ENCODE measurements around the gene BSN.

DNA sequence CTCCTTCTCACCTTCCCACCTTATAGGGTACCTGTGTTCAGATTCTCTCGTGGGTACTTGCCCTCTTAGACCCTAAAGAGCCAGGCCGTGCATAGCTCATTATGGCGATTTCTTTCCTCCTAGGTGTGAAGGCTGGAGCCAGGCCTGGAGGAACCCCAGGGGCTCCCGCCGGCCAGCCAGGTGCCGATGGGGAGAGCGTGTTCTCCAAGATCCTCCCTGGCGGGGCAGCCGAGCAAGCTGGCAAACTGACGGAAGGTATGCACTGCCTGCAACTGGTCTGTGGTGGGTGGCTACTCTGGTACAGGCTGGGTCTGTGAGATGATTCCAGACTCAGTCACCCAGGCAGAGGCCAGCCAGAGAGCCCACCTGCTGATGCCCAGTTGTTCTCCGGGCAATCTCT lies 110.0 kb downstream of the BSN start:
- TF ChIP-seq, protein P1, sequence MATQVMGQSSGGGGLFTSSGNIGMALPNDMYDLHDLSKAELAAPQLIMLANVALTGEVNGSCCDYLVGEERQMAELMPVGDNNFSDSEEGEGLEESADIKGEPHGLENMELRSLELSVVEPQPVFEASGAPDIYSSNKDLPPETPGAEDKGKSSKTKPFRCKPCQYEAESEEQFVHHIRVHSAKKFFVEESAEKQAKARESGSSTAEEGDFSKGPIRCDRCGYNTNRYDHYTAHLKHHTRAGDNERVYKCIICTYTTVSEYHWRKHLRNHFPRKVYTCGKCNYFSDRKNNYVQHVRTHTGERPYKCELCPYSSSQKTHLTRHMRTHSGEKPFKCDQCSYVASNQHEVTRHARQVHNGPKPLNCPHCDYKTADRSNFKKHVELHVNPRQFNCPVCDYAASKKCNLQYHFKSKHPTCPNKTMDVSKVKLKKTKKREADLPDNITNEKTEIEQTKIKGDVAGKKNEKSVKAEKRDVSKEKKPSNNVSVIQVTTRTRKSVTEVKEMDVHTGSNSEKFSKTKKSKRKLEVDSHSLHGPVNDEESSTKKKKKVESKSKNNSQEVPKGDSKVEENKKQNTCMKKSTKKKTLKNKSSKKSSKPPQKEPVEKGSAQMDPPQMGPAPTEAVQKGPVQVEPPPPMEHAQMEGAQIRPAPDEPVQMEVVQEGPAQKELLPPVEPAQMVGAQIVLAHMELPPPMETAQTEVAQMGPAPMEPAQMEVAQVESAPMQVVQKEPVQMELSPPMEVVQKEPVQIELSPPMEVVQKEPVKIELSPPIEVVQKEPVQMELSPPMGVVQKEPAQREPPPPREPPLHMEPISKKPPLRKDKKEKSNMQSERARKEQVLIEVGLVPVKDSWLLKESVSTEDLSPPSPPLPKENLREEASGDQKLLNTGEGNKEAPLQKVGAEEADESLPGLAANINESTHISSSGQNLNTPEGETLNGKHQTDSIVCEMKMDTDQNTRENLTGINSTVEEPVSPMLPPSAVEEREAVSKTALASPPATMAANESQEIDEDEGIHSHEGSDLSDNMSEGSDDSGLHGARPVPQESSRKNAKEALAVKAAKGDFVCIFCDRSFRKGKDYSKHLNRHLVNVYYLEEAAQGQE (IDR thresholded peaks at IDR 0.05; ENCODE audit: insufficient read depth in 1 of 2, low read depth in 2 of 2, low read length in 2 of 2), result no peak
- TF ChIP-seq POLR2AphosphoS5 (IDR thresholded peaks at IDR 0.05; ENCODE audit: low read depth, low read length) (no peak), TAF1 (IDR thresholded peaks at IDR 0.05; ENCODE audit: borderline replicate concordance, insufficient read depth, low read length) (no peak), SIN3A (IDR thresholded peaks at IDR 0.05; ENCODE audit: borderline replicate concordance, insufficient read depth, low read length) (no peak)
